D341Med (cell line): ENCODE data around the gene PPP3CB.

Source experiments
- DNase-seq: peaks from one replicate; pipeline ENCODE4 v3.0.0; 2012; ENCODE audit warnings: low spot score

The PPP3CB gene

GRCh38 chr10:73480158-73480557, 15.7 kb downstream of the PPP3CB start:
- no peak for DNase-seq

GRCh38 chr10:73478636-73479035, 17.2 kb downstream of the PPP3CB start:
- DNase-seq: no peak

GRCh38 chr10:73471226-73471625, 24.6 kb downstream of the PPP3CB start:
- DNase-seq: no peak

GRCh38 chr10:73469579-73469978, 26.2 kb downstream of the PPP3CB start:
- DNase-seq: no peak

- DNase-seq: no peak
These were observed 28.6 kb downstream of the PPP3CB start for GRCh38 chr10:73467206-73467605.

- no peak for DNase-seq
These were observed 29.7 kb downstream of the PPP3CB start for GRCh38 chr10:73465978-73466726.

GRCh38 chr10:73460897-73461296, 34.9 kb downstream of the PPP3CB start:
- no peak for DNase-seq

GRCh38 chr10:73459683-73460314, 36.0 kb downstream of the PPP3CB start:
- no peak for DNase-seq

GRCh38 chr10:73456187-73456890, 39.5 kb downstream of the PPP3CB start:
- DNase-seq: no peak

- no peak for DNase-seq
These were observed 46.7 kb downstream of the PPP3CB start for GRCh38 chr10:73449113-73449512.

- DNase-seq: no peak
These were observed 47.4 kb downstream of the PPP3CB start for GRCh38 chr10:73448384-73448783.

GRCh38 chr10:73446926-73447325, 48.9 kb downstream of the PPP3CB start:
- DNase-seq: no peak

GRCh38 chr10:73444457-73444856, 51.4 kb downstream of the PPP3CB start:
- no peak for DNase-seq

GRCh38 chr10:73439605-73440312, 56.1 kb downstream of the PPP3CB start:
- DNase-seq: no peak

- DNase-seq: no peak
These were observed 56.8 kb downstream of the PPP3CB start for GRCh38 chr10:73439055-73439454.

GRCh38 chr10:73433538-73433867, 62.3 kb downstream of the PPP3CB start, which contains the start of gene MSS51:
MSS51 (minus strand) TSS chr10:73433561; CDS start chr10:73428284, 5,277 bp downstream.
- no peak for DNase-seq

GRCh38 chr10:73432646-73433537, 62.9 kb downstream of the PPP3CB start:
- DNase-seq: no peak

GRCh38 chr10:73426318-73426717, 69.5 kb downstream of the PPP3CB start:
- no peak for DNase-seq

GRCh38 chr10:73424478-73424877, 71.3 kb downstream of the PPP3CB start:
- DNase-seq: no peak

- no peak for DNase-seq
These were observed 72.5 kb downstream of the PPP3CB start for GRCh38 chr10:73423309-73423708.

GRCh38 chr10:73416571-73416970, 79.3 kb downstream of the PPP3CB start:
- DNase-seq: no peak
